Measurements from ENCODE around the gene TMEM184A.
"Not testable (repeated sequence)": the region's sequence is repeated elsewhere in the genome, so short reads cannot be mapped to it uniquely, and the experiment has no call there.

Gene TMEM184A

GRCh38 chr7:1590476-1590875 lies 34.5 kb upstream of the TMEM184A start:
- H3K27ac ChIP-seq (ENCODE audit: low read depth, low read length, severe bottlenecking), result no peak overlapping the region
- no peak overlapping the region for H3K4me3 ChIP-seq (ENCODE audit: extremely low read depth, insufficient read depth, low read length, poor library complexity, severe bottlenecking)
- no peaks in the 10 kb centered on the region for H3K4me1 ChIP-seq (ENCODE audit: control insufficient read depth, insufficient read depth, low read length, poor library complexity, severe bottlenecking)
- no peaks in the 10 kb centered on the region for H3K36me3 ChIP-seq (ENCODE audit: control insufficient read depth, insufficient read depth, low read length)
- 81 to 84% methylated on average over 4 to 6 of the region's 6 CpGs for WGBS, 2 experiments (ENCODE audit: insufficient coverage in 2 of 2)
- peaks cover 9% of the 10 kb centered on the region for H3K9me3 ChIP-seq (ENCODE audit: control insufficient read depth, low read length)

- WGBS, 2 experiments (ENCODE audit: insufficient coverage in 2 of 2), result 90 to 100% methylated on average over 1 of the region's 1 CpG
- H3K9me3 ChIP-seq (ENCODE audit: control insufficient read depth, low read length), result peaks cover 9% of the 10 kb centered on the region
- no peak overlapping the region for H3K4me3 ChIP-seq (ENCODE audit: extremely low read depth, insufficient read depth, low read length, poor library complexity, severe bottlenecking)
- no peaks in the 10 kb centered on the region for H3K4me1 ChIP-seq (ENCODE audit: control insufficient read depth, insufficient read depth, low read length, poor library complexity, severe bottlenecking)
- no peak overlapping the region for H3K27ac ChIP-seq (ENCODE audit: low read depth, low read length, severe bottlenecking)
- no peaks in the 10 kb centered on the region for H3K36me3 ChIP-seq (ENCODE audit: control insufficient read depth, insufficient read depth, low read length)
Observed at GRCh38 chr7:1588978-1589377, 33.0 kb upstream of the TMEM184A start.

- H3K9me3 ChIP-seq (ENCODE audit: control insufficient read depth, low read length), result peaks cover 9% of the 10 kb centered on the region
- H3K4me1 ChIP-seq (ENCODE audit: control insufficient read depth, insufficient read depth, low read length, poor library complexity, severe bottlenecking), result no peaks in the 10 kb centered on the region
- H3K4me3 ChIP-seq (ENCODE audit: extremely low read depth, insufficient read depth, low read length, poor library complexity, severe bottlenecking), result no peak overlapping the region
- no peak overlapping the region for H3K27ac ChIP-seq (ENCODE audit: low read depth, low read length, severe bottlenecking)
- no peaks in the 10 kb centered on the region for H3K36me3 ChIP-seq (ENCODE audit: control insufficient read depth, insufficient read depth, low read length)
- 84 to 93% methylated on average over 8 to 10 of the region's 12 CpGs for WGBS, 2 experiments (ENCODE audit: insufficient coverage in 2 of 2)
Observed at GRCh38 chr7:1587738-1588137, 31.7 kb upstream of the TMEM184A start.

GRCh38 chr7:1586827-1587705 lies 31.1 kb upstream of the TMEM184A start:
- Histone ChIP-seq H3K4me3 (ENCODE audit: extremely low read depth, insufficient read depth, low read length, poor library complexity, severe bottlenecking) (no peak overlapping the region), H3K4me1 (ENCODE audit: control insufficient read depth, insufficient read depth, low read length, poor library complexity, severe bottlenecking) (no peaks in the 10 kb centered on the region), H3K9me3 (ENCODE audit: control insufficient read depth, low read length) (peaks cover 9% of the 10 kb centered on the region), H3K36me3 (ENCODE audit: control insufficient read depth, insufficient read depth, low read length) (no peaks in the 10 kb centered on the region), H3K27ac (ENCODE audit: low read depth, low read length, severe bottlenecking) (no peak overlapping the region)
- 95% methylated on average over 36 to 42 of the region's 42 CpGs for whole genome bisulfite sequencing, 2 experiments (ENCODE audit: insufficient coverage in 2 of 2)

GRCh38 chr7:1586126-1586826 lies 30.3 kb upstream of the TMEM184A start:
- no peaks in the 10 kb centered on the region for H3K4me1 ChIP-seq (ENCODE audit: control insufficient read depth, insufficient read depth, low read length, poor library complexity, severe bottlenecking)
- no peaks in the 10 kb centered on the region for H3K36me3 ChIP-seq (ENCODE audit: control insufficient read depth, insufficient read depth, low read length)
- H3K4me3 ChIP-seq (ENCODE audit: extremely low read depth, insufficient read depth, low read length, poor library complexity, severe bottlenecking), result no peak overlapping the region
- H3K27ac ChIP-seq (ENCODE audit: low read depth, low read length, severe bottlenecking), result no peak overlapping the region
- H3K9me3 ChIP-seq (ENCODE audit: control insufficient read depth, low read length), result peaks cover 9% of the 10 kb centered on the region
- 91 to 94% methylated on average over 26 to 33 of the region's 34 CpGs for WGBS, 2 experiments (ENCODE audit: insufficient coverage in 2 of 2)

GRCh38 chr7:1585142-1585981 lies 29.4 kb upstream of the TMEM184A start:
- H3K9me3 ChIP-seq (ENCODE audit: control insufficient read depth, low read length), result peaks cover 9% of the 10 kb centered on the region
- no peak overlapping the region for H3K4me3 ChIP-seq (ENCODE audit: extremely low read depth, insufficient read depth, low read length, poor library complexity, severe bottlenecking)
- 88 to 94% methylated on average over 31 to 37 of the region's 37 CpGs for WGBS, 2 experiments (ENCODE audit: insufficient coverage in 2 of 2)
- no peak overlapping the region for H3K27ac ChIP-seq (ENCODE audit: low read depth, low read length, severe bottlenecking)
- H3K4me1 ChIP-seq (ENCODE audit: control insufficient read depth, insufficient read depth, low read length, poor library complexity, severe bottlenecking), result no peaks in the 10 kb centered on the region
- H3K36me3 ChIP-seq (ENCODE audit: control insufficient read depth, insufficient read depth, low read length), result no peaks in the 10 kb centered on the region

GRCh38 chr7:1584700-1585099 lies 28.7 kb upstream of the TMEM184A start:
- 91 to 92% methylated on average over 16 to 18 of the region's 18 CpGs for WGBS, 2 experiments (ENCODE audit: insufficient coverage in 2 of 2)
- Histone ChIP-seq H3K4me3 (ENCODE audit: extremely low read depth, insufficient read depth, low read length, poor library complexity, severe bottlenecking) (no peak overlapping the region), H3K36me3 (ENCODE audit: control insufficient read depth, insufficient read depth, low read length) (no peaks in the 10 kb centered on the region)

GRCh38 chr7:1583241-1583930 lies 27.4 kb upstream of the TMEM184A start:
- not testable (repeated sequence) for H3K4me1 ChIP-seq (ENCODE audit: control insufficient read depth, insufficient read depth, low read length, poor library complexity, severe bottlenecking); H3K9me3 ChIP-seq (ENCODE audit: control insufficient read depth, low read length); H3K4me3 ChIP-seq (ENCODE audit: extremely low read depth, insufficient read depth, low read length, poor library complexity, severe bottlenecking); H3K36me3 ChIP-seq (ENCODE audit: control insufficient read depth, insufficient read depth, low read length); H3K27ac ChIP-seq (ENCODE audit: low read depth, low read length, severe bottlenecking)
- 88 to 95% methylated on average over 10 to 15 of the region's 19 CpGs for WGBS, 2 experiments (ENCODE audit: insufficient coverage in 2 of 2)

More at GRCh38 chr7:1584700-1585099, 28.7 kb upstream of the TMEM184A start:
- H3K27ac ChIP-seq (ENCODE audit: low read depth, low read length, severe bottlenecking), result no peak overlapping the region
- H3K4me1 ChIP-seq (ENCODE audit: control insufficient read depth, insufficient read depth, low read length, poor library complexity, severe bottlenecking), result no peaks in the 10 kb centered on the region
- peaks cover 9% of the 10 kb centered on the region for H3K9me3 ChIP-seq (ENCODE audit: control insufficient read depth, low read length)

- no peak overlapping the region for H3K4me3 ChIP-seq (ENCODE audit: extremely low read depth, insufficient read depth, low read length, poor library complexity, severe bottlenecking)
- 79 to 83% methylated on average over 19 of the region's 19 CpGs for WGBS, 2 experiments (ENCODE audit: insufficient coverage in 2 of 2)
- H3K27ac ChIP-seq (ENCODE audit: low read depth, low read length, severe bottlenecking), result no peak overlapping the region
Observed at GRCh38 chr7:1580422-1581030, 24.5 kb upstream of the TMEM184A start.

More at GRCh38 chr7:1580422-1581030, 24.5 kb upstream of the TMEM184A start:
- no peaks in the 10 kb centered on the region for H3K9me3 ChIP-seq (ENCODE audit: control insufficient read depth, low read length)
- H3K4me1 ChIP-seq (ENCODE audit: control insufficient read depth, insufficient read depth, low read length, poor library complexity, severe bottlenecking), result peaks cover 2% of the 10 kb centered on the region
- no peaks in the 10 kb centered on the region for H3K36me3 ChIP-seq (ENCODE audit: control insufficient read depth, insufficient read depth, low read length)

Data from mesodermal cell (in vitro differentiated cells).